ENCODE results near the gene MOGAT3.

The MOGAT3 gene

DNA sequence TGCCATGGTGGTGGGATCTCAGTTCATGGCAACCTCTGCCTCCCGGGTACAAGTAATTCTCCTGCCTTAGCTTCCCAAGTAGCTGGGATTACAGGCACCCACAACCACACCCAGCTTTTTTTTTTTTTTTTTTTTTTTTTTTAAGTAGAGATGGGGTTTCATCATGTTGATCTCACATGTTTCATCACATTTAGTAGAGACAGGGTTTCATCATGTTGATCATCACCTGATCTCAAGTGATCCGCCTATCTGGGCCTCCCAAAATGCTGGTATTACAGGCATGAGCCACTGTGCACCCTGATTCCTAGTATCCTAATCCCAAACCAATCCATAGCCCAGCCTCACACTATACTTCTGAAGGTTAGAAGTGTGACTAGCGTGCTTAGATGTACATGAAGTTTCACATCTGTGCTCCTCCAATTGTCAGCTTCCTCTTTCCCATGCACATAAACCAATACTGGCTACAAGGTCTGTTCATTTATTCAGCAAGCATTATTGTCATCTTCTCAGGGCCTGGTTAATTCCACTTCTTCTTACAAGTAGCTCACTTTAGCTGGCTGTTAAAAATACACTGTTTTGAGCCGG, 13.9 kb downstream of the MOGAT3 start:
- no peak for TF ChIP-seq ZFX (IDR thresholded peaks at IDR 0.05; ENCODE audit: borderline replicate concordance)
- TF ChIP-seq, protein P1, sequence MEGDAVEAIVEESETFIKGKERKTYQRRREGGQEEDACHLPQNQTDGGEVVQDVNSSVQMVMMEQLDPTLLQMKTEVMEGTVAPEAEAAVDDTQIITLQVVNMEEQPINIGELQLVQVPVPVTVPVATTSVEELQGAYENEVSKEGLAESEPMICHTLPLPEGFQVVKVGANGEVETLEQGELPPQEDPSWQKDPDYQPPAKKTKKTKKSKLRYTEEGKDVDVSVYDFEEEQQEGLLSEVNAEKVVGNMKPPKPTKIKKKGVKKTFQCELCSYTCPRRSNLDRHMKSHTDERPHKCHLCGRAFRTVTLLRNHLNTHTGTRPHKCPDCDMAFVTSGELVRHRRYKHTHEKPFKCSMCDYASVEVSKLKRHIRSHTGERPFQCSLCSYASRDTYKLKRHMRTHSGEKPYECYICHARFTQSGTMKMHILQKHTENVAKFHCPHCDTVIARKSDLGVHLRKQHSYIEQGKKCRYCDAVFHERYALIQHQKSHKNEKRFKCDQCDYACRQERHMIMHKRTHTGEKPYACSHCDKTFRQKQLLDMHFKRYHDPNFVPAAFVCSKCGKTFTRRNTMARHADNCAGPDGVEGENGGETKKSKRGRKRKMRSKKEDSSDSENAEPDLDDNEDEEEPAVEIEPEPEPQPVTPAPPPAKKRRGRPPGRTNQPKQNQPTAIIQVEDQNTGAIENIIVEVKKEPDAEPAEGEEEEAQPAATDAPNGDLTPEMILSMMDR (IDR thresholded peaks at IDR 0.05) = no peak
- no peak overlapping the region for H3K27ac ChIP-seq

DNA sequence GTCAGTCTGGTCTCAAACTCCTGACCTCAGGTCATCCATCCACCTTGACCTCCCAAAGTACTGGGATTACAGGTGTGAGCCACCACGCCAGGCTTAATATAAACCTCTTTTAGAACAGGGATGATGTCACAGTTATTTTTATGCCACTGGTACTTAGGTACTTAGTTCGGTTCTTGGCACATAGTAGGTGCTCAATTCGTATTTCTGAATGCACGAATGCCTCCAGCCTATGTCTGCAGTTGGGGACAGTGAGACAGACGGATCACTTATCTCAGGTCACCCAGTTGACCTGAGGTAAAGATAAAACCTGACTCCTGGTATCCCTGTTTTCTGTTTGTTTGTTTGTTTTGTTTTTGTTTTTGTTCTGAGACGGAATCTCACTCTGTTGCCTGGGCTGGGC, 14.6 kb downstream of the MOGAT3 start:
- no peak overlapping the region for H3K27ac ChIP-seq
- TF ChIP-seq ZFX (IDR thresholded peaks at IDR 0.05; ENCODE audit: borderline replicate concordance) = no peak
- TF ChIP-seq, protein P1 (IDR thresholded peaks at IDR 0.05) = no peak

- no peak for TF ChIP-seq ZFX (IDR thresholded peaks at IDR 0.05; ENCODE audit: borderline replicate concordance)
- TF ChIP-seq, protein P1 (IDR thresholded peaks at IDR 0.05) = no peak
- H3K27ac ChIP-seq = no peak overlapping the region
Observed at GRCh38 chr7:101185258-101185839, 15.5 kb downstream of the MOGAT3 start.

DNA sequence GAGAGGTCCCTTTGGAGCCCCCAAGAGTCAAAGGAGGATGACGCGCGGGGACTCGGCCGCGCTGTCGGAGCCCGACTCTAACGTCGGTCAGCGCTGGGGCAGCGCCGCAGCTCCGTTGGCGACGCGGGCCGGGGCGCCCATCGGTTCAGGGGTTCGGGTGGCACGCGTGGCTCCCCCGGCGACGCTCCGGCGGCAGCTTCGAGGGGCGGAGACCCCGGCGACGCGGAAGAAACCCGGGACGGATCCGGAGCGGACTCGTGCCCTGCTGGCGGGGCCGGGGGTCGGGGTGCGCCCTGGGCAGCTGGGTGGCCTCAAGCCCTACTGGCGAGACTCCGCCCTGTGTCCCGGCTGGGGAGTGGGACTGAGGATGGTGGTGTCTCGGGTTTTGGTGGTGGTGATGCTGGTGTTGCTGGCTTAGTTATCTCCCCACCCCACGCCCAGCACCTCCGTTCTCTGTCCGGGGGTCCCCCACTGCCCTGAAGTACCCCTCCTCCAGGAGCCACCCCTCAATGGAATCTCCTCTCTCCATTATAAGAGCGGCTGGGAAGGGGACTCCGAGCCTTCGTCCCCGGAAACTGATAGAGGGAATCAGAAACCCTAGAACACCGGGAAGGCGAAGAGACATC, 20.6 kb downstream of the MOGAT3 start, which contains the start of gene NAT16:
TSS of gene NAT16 (minus strand) at position 164 of the 626 bp plus-strand sequence. CDS start 5,486 bp downstream, outside the sequence.
- no peak within 1 kb of the TSS for H3K27ac ChIP-seq
- no peak for TF ChIP-seq ZFX (IDR thresholded peaks at IDR 0.05; ENCODE audit: borderline replicate concordance)
- TF ChIP-seq, protein P1 (IDR thresholded peaks at IDR 0.05) = no peak

DNA sequence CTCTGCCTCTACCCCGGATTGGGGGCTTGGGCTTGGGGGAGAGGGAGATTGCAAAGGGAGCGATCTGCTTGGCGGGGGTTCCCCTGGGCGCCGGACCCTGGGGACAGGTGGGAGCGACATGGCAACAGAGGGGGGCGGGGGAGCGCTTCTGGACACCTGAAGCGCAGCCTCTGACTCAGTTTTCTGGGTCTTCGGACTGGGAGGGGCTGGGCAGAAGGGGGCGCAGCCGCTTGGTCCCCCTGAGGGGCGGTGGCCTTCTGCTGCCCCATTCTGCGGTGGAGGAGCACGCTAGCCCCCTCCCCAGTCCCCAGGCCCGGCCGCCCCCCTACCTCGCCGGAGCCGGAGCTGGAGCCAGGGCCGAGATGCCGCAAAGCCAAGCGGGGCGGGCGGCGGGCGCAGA, 21.1 kb downstream of the MOGAT3 start:
- TF ChIP-seq, protein P1 (IDR thresholded peaks at IDR 0.05) = no peak
- TF ChIP-seq ZFX (IDR thresholded peaks at IDR 0.05; ENCODE audit: borderline replicate concordance) = no peak

DNA sequence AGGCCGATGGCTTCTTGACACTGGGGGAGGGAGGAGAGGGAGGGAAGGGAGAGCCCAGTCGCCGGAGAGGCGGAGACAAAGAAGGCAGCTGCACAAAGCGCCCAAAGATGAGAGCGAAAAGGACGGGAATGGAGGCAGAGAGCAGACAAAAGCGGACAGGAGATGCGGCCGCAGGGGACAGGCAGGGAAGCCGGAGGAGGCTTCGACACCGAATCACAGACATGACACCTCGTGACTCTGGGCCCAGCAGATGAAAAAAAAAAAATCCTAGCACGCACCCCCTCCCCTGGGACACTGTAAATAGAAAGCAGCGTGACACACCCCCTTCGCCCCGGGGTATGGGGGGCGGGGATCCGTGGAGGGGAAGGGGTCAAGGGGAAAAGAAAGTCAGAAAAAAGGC, 21.7 kb downstream of the MOGAT3 start:
- TF ChIP-seq, protein P1 (IDR thresholded peaks at IDR 0.05) = no peak
- H3K27ac ChIP-seq = no peak overlapping the region

More for the DNA sequence above, 21.1 kb downstream of the MOGAT3 start:
- H3K27ac ChIP-seq = no peak overlapping the region

- no peak for TF ChIP-seq ZFX (IDR thresholded peaks at IDR 0.05; ENCODE audit: borderline replicate concordance)
- TF ChIP-seq, protein P1 (IDR thresholded peaks at IDR 0.05) = no peak
- no peak overlapping the region for H3K27ac ChIP-seq
Observed at GRCh38 chr7:101177644-101178043, 23.2 kb downstream of the MOGAT3 start.
